HepG2 (cell line): Measurements from ENCODE around the gene HOXC5. TPM values are rescaled to one million over a fixed set of nuclear protein-coding genes. Genes with fewer than 3 reads are reported as not detected.

Experiments
- ATAC-seq: fragments of 200-7000 bp; cut with Tn5 transposase; 3 replicates; pipeline ENCODE4 v1.9.1; 2020; ENCODE audit warnings: mild to moderate bottlenecking, moderate library complexity
- BruUV-seq: library from RNA; stranded (reverse); fragments of 400-500 nt; replicated peaks from 2 replicates; lab custom pipeline; 2021; lab: Mats Ljungman, UMichigan
- CTCF ChIA-PET: fragments of 300-600 bp; formaldehyde crosslinking; extraction: SDS; loops from one replicate; lab custom pipeline; 2021; ENCODE audit warnings: low total read pairs, inconsistent platforms, low intra/inter-chr PET ratio; lab: Yijun Ruan, JAX
- POLR2A ChIA-PET: fragments of 350-600 bp; sonication (Branson Sonifier 250); formaldehyde crosslinking; loops from one replicate; lab custom pipeline; 2020; ENCODE audit warnings: antibody characterized with exemption, inconsistent platforms; lab: Yijun Ruan, JAX
- DNase-seq: peaks from one replicate; pipeline ENCODE4 v3.0.0-alpha.2; 2015; ENCODE audit warnings: low spot score
- FAIRE-seq: peaks from 3 replicates; lab custom pipeline; 2011; peaks lifted over from hg19 to GRCh38; lab: Jason Lieb, UNC
- H2AFZ ChIP-seq: one replicate; pipeline ENCODE4 v1.6.1; 2011; ENCODE audit warnings: low read length, inconsistent platforms
- H3K27ac ChIP-seq: fragments of 300-600 bp; 3 replicates; pipeline ENCODE4 v1.8.0; 2011; ENCODE audit warnings: mixed run types, mild to moderate bottlenecking, mixed read lengths, low read length, inconsistent platforms; ENCODE audit not compliant: insufficient read depth; ENCODE audit errors: extremely low read length
- H3K27me3 ChIP-seq, 2 experiments: fragments of 200-600 bp in 1 of 2; 2 replicates in 1 of 2; 3 replicates in 1 of 2; pipeline versions ENCODE4 v1.6.0 to v1.8.0; 2011; ENCODE audit warnings: low read length in 2 of 2, mild to moderate bottlenecking in 2 of 2, moderate library complexity in 2 of 2, inconsistent platforms in 1 of 2; ENCODE audit not compliant: insufficient read depth in 2 of 2, control insufficient read depth in 1 of 2
- H3K36me3 ChIP-seq, 2 experiments: fragments of 200-600 bp in 1 of 2; replicated peaks in 1 of 2; 2 replicates in 1 of 2; 3 replicates in 1 of 2; pipeline versions ENCODE4 v1.5.1 to v1.8.0; 2011; ENCODE audit warnings: low read length in 2 of 2, inconsistent platforms in 1 of 2; ENCODE audit not compliant: insufficient read depth in 2 of 2, control insufficient read depth in 1 of 2
- H3K4me1 ChIP-seq: 2 replicates; pipeline ENCODE4 v1.5.1; 2012; ENCODE audit warnings: low read length, inconsistent platforms; ENCODE audit not compliant: insufficient read depth
- H3K4me2 ChIP-seq: 2 replicates; pipeline ENCODE4 v1.6.0; 2011; ENCODE audit warnings: low read depth, low read length, inconsistent platforms
- H3K4me3 ChIP-seq, 3 experiments: fragments of 200-600 bp in 1 of 3; sonication (generic), shearing (Covaris generic) in 1 of 3; replicated peaks in 1 of 3; 2 replicates each; pipeline ENCODE4 v1.5.1; 2011 to 2016; ENCODE audit warnings: low read length in 3 of 3, inconsistent platforms in 2 of 3, low read depth in 2 of 3, mild to moderate bottlenecking in 2 of 3, control low read depth in 1 of 3, mixed read lengths in 1 of 3; ENCODE audit not compliant: insufficient read depth in 1 of 3
- H3K79me2 ChIP-seq: one replicate; pipeline ENCODE4 v1.6.1; 2011; ENCODE audit warnings: low read length, inconsistent platforms; ENCODE audit not compliant: insufficient read depth
- H3K9ac ChIP-seq: 2 replicates; pipeline ENCODE4 v1.6.0; 2011; ENCODE audit warnings: mild to moderate bottlenecking, low read depth, low read length, inconsistent platforms; ENCODE audit not compliant: insufficient read depth
- H3K9me3 ChIP-seq: 2 replicates; pipeline ENCODE4 v1.5.1; 2012; ENCODE audit warnings: mild to moderate bottlenecking, low read length
- H4K20me1 ChIP-seq: 2 replicates; pipeline ENCODE4 v1.6.0; 2011; ENCODE audit warnings: inconsistent platforms, mild to moderate bottlenecking, low read length, moderate library complexity; ENCODE audit not compliant: insufficient read depth
- MTF2 ChIP-seq: sonication (generic); formaldehyde crosslinking; IDR thresholded peaks from 2 replicates; pipeline ENCODE4 v1.5.0; 2020; ENCODE audit warnings: missing genetic modification reagents, borderline replicate concordance
- ZFP37 ChIP-seq: sonication (generic); formaldehyde crosslinking; IDR thresholded peaks from 2 replicates; pipeline ENCODE4 v1.4.0; 2020; ENCODE audit warnings: missing genetic modification reagents, borderline replicate concordance
- ZNF326 ChIP-seq: sonication (generic); formaldehyde crosslinking; IDR thresholded peaks from 2 replicates; pipeline ENCODE4 v1.4.0; 2020; ENCODE audit warnings: missing genetic modification reagents, borderline replicate concordance
- WGBS: methylation state at CpG from one replicate; pipeline ENCODE4 v1.1.6; 2017; ENCODE audit warnings: low lambda C conversion rate; 5-methylcytosine and 5-hydroxymethylcytosine counted together
- in situ Hi-C: cut with HindIII; loops from 2 replicates; pipeline ENCODE4 v1.10.0; 2017; ENCODE audit warnings: low pct_unique_long_range_greater_than_20kb; ENCODE audit not compliant: extremely low pct_ligation_motif_present
- intact Hi-C: fragments of 100-400 bp; cut with micrococcal nuclease; formaldehyde crosslinking; loops from one replicate; pipeline ENCODE4 v1.10.0; 2022; ENCODE audit not compliant: unreplicated experiment
- polyA plus RNA-seq, 8 experiments: library from polyadenylated mRNA; depleted of rRNA in 3 of 8; stranded (reverse) in 7 of 8; unstranded in 1 of 8; fragments of >200 nt; fragmentation: Illumina TruSeq in 4 of 8; extraction: Trizol in 4 of 8; gene quantifications; 2 replicates each; pipeline versions ENCODE4 v1.2.1 to v1.2.3, GENCODE V29; 2011 to 2016; ENCODE audit warnings: low read depth in 4 of 8, missing spikeins in 1 of 8, mixed read lengths in 1 of 8; ENCODE audit not compliant: insufficient read depth in 1 of 8
- total RNA-seq, 5 experiments: library from RNA; depleted of rRNA; stranded (reverse); fragments of >200 nt; fragmentation: Illumina TruSeq; extraction: Trizol; gene quantifications; 2 replicates each; pipeline ENCODE4 v1.2.3, GENCODE V29; 2016; ENCODE audit warnings: low read depth in 1 of 5
- TF ChIP-seq, protein P1 (sequence below): sonication (generic); formaldehyde crosslinking; IDR thresholded peaks from 2 replicates; pipeline ENCODE4 v1.9.0; 2022; ENCODE audit warnings: low read depth, missing genetic modification reagents
- TF ChIP-seq, protein P2 (sequence below): sonication (generic); formaldehyde crosslinking; conservative IDR thresholded peaks from 2 replicates; pipeline ENCODE4 v1.8.1; 2023; ENCODE audit warnings: missing genetic modification reagents
- TF ChIP-seq, protein P3 (sequence below): sonication (generic); formaldehyde crosslinking; IDR thresholded peaks from 2 replicates; pipeline ENCODE4 v1.4.0; 2020; ENCODE audit warnings: mild to moderate bottlenecking, missing genetic modification reagents
- TF ChIP-seq, protein P4 (sequence below): sonication (generic); formaldehyde crosslinking; conservative IDR thresholded peaks from 2 replicates; pipeline ENCODE4 v1.4.0; 2020; ENCODE audit warnings: missing genetic modification reagents
- TF ChIP-seq, protein P5 (sequence below): sonication (generic); formaldehyde crosslinking; IDR thresholded peaks from 2 replicates; pipeline ENCODE4 v1.9.0; 2021; ENCODE audit warnings: mild to moderate bottlenecking, missing genetic modification reagents
- TF ChIP-seq, protein P6 (sequence below): sonication (generic); formaldehyde crosslinking; IDR thresholded peaks from 2 replicates; pipeline ENCODE4 v1.5.0; 2020; ENCODE audit warnings: missing genetic modification reagents

The HOXC5 gene
- total and polyA plus RNA-seq, 2 of the 13 experiments (the other 11 are each of a cell fraction or from before 2014, with no cell fraction given): not detected

DNA sequence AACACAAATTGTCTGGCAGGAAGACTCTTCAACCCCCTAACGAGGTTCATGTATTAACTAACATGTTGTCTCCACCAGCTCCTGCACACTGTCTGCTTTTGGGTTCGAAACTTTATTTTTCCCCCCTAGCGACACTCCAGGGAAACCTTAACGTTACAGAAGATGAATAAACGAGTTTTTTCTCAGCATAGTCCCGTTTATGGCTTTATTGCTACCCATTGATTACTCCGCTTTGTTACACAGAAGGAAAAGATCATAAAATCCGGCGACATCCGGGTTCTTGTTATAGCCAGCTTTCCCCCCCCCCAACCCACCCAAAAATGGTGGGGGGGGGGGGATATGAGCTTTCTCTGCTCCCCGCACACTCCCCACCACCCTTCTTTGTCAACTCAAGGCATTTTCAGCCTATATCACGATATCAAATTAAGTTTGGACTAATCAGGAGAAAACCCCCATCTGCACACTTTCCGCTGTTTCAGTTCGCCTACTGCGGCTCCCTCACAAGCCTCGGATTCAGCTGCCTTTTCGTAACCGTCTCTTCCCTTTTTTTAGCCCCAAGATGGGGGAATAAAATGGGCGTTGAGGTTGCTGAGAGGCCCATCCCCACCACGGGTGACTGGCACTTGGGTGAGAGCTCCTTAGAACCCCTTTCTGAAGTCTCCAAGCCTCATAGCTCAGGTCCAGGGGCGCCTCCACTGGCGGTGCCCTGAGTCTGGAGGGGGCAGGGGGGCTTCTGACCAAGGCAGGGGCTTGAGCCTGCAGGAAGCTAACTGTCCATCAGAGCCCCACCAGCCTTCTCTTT is 6.0 kb upstream of the HOXC5 start:
- no peak overlapping the region for H3K4me3 ChIP-seq
- no peaks in the 10 kb centered on the region for H3K9me3 ChIP-seq
- H3K36me3 ChIP-seq: no peaks in the 10 kb centered on the region
- ATAC-seq: no peak
- CTCF ChIA-PET: no interaction called here
- no peaks in the 10 kb centered on the region for H3K79me2 ChIP-seq
- 24% methylated on average over 20 of the region's 22 CpGs for WGBS
- H3K27me3 ChIP-seq: peaks cover 4 to 87% of the 10 kb centered on the region in 2 experiments; a peak in 4 of 5 replicates
- DNase-seq: no peak
- H2AFZ ChIP-seq: no peak overlapping the region
- in situ Hi-C loops (no loop called here), intact Hi-C loops (no loop called here)
- H3K9ac ChIP-seq: no peak overlapping the region
- H3K4me1 ChIP-seq: no peaks in the 10 kb centered on the region
- H4K20me1 ChIP-seq: no peaks in the 10 kb centered on the region
- no peak overlapping the region for H3K27ac ChIP-seq
- no peak for FAIRE-seq
- POLR2A ChIA-PET: no interaction called here
- BruUV-seq: no TSS peak
- H3K4me2 ChIP-seq: no peak overlapping the region
- TF ChIP-seq MTF2 (CRISPR knock-in tag): no peak
- TF ChIP-seq, protein P1, sequence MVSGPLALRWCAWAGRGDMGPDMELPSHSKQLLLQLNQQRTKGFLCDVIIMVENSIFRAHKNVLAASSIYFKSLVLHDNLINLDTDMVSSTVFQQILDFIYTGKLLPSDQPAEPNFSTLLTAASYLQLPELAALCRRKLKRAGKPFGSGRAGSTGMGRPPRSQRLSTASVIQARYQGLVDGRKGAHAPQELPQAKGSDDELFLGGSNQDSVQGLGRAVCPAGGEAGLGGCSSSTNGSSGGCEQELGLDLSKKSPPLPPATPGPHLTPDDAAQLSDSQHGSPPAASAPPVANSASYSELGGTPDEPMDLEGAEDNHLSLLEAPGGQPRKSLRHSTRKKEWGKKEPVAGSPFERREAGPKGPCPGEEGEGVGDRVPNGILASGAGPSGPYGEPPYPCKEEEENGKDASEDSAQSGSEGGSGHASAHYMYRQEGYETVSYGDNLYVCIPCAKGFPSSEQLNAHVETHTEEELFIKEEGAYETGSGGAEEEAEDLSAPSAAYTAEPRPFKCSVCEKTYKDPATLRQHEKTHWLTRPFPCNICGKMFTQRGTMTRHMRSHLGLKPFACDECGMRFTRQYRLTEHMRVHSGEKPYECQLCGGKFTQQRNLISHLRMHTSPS (CRISPR knock-in tag): no peak
- TF ChIP-seq ZNF326 (CRISPR knock-in tag): no peak
- no peak for TF ChIP-seq ZFP37
- TF ChIP-seq, protein P2, sequence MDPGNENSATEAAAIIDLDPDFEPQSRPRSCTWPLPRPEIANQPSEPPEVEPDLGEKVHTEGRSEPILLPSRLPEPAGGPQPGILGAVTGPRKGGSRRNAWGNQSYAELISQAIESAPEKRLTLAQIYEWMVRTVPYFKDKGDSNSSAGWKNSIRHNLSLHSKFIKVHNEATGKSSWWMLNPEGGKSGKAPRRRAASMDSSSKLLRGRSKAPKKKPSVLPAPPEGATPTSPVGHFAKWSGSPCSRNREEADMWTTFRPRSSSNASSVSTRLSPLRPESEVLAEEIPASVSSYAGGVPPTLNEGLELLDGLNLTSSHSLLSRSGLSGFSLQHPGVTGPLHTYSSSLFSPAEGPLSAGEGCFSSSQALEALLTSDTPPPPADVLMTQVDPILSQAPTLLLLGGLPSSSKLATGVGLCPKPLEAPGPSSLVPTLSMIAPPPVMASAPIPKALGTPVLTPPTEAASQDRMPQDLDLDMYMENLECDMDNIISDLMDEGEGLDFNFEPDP (CRISPR knock-in tag): no peak
- TF ChIP-seq, protein P3, sequence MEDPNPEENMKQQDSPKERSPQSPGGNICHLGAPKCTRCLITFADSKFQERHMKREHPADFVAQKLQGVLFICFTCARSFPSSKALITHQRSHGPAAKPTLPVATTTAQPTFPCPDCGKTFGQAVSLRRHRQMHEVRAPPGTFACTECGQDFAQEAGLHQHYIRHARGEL: no peak
- TF ChIP-seq, protein P4, sequence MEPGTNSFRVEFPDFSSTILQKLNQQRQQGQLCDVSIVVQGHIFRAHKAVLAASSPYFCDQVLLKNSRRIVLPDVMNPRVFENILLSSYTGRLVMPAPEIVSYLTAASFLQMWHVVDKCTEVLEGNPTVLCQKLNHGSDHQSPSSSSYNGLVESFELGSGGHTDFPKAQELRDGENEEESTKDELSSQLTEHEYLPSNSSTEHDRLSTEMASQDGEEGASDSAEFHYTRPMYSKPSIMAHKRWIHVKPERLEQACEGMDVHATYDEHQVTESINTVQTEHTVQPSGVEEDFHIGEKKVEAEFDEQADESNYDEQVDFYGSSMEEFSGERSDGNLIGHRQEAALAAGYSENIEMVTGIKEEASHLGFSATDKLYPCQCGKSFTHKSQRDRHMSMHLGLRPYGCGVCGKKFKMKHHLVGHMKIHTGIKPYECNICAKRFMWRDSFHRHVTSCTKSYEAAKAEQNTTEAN (CRISPR knock-in tag): no peak
- TF ChIP-seq, protein P5, sequence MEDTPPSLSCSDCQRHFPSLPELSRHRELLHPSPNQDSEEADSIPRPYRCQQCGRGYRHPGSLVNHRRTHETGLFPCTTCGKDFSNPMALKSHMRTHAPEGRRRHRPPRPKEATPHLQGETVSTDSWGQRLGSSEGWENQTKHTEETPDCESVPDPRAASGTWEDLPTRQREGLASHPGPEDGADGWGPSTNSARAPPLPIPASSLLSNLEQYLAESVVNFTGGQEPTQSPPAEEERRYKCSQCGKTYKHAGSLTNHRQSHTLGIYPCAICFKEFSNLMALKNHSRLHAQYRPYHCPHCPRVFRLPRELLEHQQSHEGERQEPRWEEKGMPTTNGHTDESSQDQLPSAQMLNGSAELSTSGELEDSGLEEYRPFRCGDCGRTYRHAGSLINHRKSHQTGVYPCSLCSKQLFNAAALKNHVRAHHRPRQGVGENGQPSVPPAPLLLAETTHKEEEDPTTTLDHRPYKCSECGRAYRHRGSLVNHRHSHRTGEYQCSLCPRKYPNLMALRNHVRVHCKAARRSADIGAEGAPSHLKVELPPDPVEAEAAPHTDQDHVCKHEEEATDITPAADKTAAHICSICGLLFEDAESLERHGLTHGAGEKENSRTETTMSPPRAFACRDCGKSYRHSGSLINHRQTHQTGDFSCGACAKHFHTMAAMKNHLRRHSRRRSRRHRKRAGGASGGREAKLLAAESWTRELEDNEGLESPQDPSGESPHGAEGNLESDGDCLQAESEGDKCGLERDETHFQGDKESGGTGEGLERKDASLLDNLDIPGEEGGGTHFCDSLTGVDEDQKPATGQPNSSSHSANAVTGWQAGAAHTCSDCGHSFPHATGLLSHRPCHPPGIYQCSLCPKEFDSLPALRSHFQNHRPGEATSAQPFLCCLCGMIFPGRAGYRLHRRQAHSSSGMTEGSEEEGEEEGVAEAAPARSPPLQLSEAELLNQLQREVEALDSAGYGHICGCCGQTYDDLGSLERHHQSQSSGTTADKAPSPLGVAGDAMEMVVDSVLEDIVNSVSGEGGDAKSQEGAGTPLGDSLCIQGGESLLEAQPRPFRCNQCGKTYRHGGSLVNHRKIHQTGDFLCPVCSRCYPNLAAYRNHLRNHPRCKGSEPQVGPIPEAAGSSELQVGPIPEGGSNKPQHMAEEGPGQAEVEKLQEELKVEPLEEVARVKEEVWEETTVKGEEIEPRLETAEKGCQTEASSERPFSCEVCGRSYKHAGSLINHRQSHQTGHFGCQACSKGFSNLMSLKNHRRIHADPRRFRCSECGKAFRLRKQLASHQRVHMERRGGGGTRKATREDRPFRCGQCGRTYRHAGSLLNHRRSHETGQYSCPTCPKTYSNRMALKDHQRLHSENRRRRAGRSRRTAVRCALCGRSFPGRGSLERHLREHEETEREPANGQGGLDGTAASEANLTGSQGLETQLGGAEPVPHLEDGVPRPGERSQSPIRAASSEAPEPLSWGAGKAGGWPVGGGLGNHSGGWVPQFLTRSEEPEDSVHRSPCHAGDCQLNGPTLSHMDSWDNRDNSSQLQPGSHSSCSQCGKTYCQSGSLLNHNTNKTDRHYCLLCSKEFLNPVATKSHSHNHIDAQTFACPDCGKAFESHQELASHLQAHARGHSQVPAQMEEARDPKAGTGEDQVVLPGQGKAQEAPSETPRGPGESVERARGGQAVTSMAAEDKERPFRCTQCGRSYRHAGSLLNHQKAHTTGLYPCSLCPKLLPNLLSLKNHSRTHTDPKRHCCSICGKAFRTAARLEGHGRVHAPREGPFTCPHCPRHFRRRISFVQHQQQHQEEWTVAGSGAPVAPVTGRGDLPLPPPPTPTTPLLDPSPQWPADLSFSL (CRISPR knock-in tag): no peak
- TF ChIP-seq, protein P6, sequence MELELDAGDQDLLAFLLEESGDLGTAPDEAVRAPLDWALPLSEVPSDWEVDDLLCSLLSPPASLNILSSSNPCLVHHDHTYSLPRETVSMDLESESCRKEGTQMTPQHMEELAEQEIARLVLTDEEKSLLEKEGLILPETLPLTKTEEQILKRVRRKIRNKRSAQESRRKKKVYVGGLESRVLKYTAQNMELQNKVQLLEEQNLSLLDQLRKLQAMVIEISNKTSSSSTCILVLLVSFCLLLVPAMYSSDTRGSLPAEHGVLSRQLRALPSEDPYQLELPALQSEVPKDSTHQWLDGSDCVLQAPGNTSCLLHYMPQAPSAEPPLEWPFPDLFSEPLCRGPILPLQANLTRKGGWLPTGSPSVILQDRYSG (CRISPR knock-in tag): no peak
